ENCODE data around the gene THSD8.

Gene THSD8

DNA sequence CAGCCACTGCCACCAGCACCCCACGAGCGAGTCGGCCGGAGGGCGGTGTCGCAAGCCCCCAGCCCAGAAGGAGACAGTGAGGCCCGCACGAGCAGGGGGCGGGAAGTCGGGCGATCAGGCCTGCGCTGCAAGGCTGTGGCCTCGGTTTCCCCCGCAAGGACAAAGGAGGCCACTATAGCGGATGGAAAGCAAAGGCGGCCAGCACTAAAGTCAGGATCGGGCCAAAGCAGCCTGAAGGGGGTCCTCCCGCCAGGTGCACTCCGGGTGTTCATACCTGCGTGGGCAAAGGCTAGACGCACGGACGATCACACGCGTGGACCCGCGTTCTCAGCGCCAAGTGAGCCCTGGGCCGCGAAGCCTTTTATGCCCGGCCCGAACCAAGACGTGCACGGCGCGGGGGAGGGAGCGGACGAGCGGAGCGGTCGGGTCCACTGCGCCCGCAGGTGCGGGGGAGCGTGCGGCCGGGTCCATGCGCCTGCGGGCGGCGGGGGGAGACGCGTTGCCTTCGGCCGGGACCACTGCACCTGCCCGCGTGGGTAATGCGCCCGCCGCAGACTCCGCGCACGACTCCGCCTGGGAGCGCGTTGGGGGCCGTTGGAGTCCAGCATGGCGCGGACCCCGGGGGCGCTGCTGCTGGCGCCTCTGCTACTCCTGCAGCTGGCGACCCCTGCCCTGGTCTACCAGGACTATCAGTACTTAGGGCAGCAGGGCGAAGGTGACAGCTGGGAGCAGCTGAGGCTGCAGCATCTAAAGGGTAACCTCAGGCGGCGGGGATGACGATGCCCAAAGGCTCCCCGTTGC, at the start of gene THSD8, which contains the start of gene PRDX2:
Gene THSD8 (plus strand): TSS at position 604 of the 801 bp plus-strand sequence. CDS start 3 bp downstream, at position 607.
Gene PRDX2 (minus strand): TSS at position 335 of the 801 bp plus-strand sequence. CDS start 539 bp downstream, outside the sequence.
- peak; percentile 89 for DNase-seq

DNA sequence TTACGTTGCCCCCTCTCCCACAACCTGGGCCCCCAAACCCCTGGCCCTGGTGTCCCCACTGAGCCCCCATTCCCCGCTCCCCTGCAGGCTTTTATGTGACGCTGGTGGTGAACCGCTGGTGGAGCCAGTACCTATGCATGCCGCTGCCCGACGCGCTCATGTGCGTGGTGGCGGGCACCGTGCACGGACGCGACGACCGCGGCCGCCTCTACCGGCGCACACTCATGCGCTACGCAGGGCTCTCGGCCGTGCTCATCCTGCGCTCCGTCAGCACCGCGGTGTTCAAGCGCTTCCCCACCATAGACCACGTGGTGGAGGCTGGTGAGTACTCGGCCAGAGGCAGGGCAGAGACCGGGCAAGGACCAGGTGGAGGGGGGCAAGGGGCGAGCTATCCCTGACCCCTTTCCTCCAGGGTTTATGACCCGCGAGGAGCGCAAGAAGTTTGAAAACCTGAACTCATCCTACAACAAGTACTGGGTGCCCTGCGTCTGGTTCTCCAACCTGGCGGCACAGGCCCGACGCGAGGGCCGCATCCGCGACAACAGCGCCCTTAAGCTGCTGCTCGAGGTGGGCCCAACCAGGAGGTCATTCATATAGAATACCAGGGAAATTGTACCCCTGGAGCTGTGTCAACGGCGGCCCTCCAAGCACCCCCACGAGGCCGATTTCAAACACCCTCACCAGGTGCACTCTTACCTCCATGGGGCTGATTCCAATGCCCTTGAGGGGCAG, 47.2 kb upstream of the THSD8 start:
- no peak for DNase-seq

DNA sequence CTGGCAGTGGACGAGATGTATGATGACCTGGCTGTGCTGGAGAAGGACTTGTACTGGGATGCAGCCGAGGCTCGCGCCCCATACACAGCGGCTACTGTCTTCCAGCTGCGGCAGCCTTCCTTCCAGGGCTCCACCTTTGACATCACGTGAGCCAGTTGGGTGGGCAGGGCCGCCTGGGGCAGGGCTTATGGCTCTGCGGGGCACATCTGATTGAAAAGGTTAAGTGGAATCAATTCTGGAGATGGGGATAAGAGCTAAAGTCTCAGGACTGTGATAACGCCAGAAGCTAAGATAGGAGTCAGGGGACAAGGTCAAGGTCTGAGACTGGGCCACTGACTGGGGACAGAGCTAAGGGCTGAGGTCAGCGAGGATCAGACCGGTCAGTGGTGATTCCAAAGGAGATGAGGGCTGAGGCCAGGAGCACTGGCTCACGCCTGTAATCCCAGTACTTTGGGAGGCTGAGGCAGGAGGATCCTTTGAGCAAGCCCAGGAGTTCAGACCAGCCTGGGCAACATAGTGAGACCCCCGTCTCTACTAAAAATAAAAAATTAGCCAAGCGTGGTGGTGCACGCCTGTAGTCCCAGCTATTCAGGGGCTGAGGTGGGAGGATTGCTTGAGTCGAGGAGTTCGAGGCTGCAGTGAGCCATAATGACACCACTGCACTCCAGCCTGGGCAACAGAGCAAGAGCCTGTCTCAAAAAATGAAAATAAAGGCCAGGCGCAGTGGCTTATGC, 45.6 kb upstream of the THSD8 start:
- DNase-seq: no peak

DNA sequence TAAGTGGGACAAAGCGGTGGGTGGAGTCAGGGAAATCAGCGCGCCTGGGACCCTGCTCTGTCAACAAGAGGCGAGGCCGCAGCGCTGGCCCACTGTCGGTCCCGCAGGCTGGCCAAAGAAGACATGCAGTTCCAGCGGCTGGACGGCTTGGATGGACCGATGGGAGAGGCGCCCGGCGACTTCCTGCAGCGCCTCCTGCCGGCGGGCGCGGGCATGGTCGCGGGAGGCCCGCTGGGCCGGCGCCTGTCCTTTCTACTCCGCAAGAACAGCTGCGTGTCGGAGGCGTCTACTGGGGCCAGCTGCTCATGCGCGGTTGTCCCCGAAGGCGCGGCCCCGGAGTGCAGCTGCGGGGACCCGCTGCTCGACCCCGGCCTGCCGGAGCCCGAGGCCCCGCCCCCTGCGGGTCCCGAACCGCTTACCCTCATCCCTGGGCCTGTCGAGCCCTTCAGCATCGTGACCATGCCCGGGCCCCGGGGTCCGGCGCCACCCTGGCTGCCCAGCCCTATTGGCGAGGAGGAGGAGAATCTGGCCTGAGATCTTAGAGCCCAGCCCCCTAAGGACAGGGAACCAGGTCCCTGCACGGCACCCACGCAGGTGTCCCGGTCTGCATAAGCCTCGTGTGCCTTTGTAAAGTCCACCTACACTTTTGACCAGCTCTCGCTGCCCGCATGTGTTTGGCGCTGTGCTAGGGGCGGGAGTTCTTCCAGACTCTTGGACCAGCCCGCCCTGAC, 44.2 kb upstream of the THSD8 start:
- DNase-seq: peak; percentile 75

DNA sequence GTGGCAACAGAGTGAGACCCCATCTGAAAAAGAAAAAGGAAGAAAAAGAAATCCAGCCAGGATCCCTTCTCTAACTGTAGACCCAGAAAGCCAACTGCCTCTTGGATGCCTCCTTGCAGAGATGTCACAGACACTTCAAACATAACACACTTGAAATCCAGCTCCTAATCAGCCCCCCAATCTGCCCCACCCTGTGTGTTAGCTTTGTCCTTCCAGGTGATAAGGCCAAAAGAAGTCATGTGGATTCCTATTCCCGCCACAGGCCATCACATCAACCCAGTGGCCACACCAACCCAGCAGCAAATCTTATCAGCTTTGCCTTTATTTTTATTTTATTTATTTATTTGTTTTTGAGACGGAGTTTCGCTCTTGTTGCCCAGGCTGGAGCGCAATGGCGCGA, 42.2 kb upstream of the THSD8 start:
- DNase-seq: no peak

DNA sequence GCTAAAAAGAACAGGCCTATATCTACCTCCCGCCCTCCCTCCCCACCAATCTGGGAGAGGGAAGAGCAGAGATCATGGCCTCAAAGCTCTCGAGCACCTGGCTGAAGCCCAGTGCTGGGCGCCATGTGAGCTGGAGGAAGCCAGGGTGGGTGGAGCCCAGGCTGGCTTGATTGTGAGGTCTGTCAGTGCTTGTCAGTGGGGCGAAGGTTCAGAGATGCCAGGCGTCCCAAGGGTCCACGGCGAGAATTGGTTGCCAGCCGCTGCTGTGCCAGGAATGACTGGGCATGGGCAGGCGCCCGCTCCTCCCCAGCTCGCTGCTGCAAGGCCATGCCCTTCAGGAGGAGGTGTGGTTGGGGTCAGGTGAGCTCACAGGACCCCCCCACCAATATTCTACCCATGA, 38.8 kb upstream of the THSD8 start:
- DNase-seq: no peak

DNA sequence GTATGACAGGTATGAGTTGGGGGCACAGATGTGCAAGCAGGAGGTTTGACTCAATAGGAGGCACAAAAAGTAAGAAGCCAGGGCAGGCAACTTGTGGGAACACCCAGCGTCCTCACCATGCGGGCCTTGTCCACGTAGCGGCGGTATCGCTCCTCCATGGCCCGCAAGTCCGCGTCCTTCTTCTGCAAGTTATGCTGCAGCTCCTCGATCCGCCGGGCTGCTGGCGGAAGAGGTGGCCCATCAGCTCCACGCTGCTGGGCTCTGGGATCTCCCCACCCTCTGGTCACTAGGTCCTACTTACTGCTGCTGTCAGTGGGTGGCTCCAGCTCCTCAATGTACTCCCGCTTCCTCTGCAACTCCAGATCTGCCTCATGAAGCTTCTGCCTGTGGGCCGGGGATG, 37.2 kb upstream of the THSD8 start:
- no peak for DNase-seq

DNA sequence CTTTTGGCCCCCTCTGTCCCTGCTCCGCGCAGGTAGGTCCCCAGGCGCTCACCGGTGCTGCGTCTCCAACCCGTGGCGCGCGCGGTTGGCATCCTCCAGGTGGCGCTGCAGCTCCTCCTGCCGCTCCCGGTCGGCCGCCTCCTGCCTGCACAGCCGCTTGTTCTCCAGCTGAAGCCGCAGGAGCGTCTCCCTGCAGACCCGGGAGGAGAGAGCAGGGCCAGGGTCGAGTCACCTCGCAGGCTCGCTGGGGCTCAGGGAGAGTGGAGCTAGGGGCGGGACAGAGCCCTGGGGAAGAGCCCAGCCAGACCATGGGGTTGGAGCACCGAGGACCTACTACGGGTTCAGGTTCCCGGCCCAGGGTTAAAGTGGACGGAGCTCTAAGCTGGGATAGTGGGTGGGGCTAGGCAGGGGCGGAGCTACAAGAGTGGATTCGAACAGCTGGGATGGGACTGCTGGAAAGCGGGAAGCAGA, 35.8 kb upstream of the THSD8 start:
- peak; percentile 77 for DNase-seq

DNA sequence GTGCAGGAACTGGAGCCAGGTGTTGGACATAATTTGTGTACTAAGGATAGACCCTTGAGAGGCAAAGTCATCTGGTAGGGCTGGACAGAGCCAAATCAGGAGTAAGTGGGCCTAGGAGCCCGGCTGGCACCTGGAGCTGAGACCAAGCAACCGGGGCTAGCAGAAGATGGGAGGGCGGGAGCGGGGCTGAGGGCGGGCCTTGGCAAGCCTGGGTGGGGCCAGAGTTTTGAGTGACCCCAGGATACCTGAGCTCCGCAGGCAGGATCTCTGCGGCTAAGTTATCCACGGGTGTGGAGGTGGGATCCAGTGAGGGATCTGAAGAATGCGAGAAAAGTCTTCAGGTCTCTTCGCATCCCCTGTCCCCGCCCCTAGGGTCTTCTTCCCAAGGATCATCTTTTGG, 34.7 kb upstream of the THSD8 start:
- no peak for DNase-seq

DNA sequence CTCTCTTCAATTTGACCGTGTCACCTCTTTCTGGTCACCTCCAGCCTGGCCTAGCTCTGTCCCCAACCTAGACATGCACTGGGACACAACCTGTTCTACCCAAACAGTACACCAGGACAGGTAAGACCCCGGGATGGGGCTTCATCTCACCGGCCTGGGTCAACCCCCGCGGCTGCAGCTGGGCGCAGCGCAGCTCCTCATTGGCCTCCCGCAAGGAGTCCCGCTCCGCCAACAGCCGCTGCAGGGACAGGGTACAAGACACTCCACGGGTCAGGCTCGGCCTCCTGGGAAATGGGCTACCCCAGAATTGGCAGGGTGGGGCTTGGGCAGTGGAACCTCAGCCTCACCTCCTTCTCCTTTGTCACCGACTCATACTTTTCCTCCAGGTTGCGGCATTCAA, 34.2 kb upstream of the THSD8 start:
- DNase-seq: no peak

DNA sequence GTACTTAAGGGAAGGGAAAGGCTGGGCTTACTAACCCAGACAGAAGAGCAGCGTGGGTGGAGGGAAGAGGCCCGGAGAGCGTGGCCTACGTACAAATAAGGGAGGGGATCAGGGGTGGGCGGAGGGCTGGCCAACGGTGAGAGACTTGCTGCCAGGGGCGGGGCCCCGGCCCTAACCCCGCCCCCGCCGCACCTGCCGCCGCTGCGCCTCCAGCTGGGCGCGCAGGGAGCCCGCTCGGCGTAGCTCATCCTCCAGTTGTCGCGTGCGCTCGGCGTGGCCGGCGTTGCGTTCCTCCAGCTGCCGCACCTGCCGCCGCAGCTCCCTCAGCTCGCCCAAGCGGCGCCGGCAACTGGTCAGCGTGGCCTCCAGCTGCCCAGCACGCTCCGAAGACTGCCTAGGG, 32.2 kb upstream of the THSD8 start:
- peak; percentile 72 for DNase-seq

DNA sequence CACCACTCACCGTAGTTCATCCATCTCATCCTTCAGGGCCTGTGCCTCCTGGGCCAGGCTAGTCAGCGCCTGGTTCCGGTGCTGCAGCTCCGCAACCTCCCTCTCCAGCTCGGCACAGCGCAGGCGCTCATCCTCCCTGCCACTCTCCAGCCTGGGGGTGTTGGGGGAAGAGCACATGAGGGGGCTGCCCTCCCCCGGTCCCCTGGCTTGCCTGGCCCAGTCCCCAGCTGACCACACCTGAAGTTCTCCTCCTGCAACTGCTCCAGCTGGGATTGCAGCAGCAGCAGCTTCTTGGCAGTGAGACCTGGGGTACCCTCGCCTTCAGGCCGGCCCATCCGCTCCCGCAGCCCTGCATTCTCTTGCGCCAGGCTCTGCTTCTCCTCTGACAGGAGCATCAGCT, 30.9 kb upstream of the THSD8 start:
- no peak for DNase-seq

DNA sequence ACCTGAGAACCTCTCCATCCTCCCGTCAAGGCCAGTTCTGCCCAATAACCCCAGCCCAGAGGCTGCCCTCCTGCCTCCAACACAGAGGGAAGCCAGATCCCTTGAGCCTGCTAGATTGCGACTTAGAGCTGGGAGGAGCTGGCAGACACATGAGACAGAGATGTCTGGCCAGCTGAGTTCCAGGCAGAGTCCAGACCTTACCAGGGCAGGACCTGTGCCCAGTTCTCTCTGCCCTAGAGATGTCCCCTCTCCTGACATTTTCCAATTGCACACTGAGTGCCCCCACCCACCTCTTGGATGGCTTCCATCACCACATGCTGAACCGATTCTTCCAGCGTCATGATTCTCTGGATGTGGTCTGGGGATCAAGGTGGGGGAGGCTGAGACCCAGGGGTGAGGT, 29.5 kb upstream of the THSD8 start:
- DNase-seq: no peak

DNA sequence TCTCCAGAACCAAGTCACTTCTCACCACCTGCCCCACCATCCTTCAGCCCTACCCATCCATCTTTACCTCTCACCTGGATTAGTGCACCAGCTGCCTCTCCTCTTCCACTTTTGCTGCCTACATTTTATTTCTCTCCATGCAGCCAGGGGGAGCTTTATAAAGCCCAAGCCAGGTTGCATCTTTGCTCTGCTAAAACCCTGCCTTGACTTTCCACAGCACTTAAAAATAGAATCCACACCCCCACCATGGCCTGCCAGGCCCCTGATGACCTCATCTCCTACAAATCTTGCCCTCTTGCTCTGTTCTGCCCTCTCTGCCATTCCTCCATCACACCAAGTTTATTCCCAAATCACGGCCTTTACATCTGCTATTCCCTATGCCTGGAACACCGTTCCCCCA, 28.3 kb upstream of the THSD8 start:
- no peak for DNase-seq

DNA sequence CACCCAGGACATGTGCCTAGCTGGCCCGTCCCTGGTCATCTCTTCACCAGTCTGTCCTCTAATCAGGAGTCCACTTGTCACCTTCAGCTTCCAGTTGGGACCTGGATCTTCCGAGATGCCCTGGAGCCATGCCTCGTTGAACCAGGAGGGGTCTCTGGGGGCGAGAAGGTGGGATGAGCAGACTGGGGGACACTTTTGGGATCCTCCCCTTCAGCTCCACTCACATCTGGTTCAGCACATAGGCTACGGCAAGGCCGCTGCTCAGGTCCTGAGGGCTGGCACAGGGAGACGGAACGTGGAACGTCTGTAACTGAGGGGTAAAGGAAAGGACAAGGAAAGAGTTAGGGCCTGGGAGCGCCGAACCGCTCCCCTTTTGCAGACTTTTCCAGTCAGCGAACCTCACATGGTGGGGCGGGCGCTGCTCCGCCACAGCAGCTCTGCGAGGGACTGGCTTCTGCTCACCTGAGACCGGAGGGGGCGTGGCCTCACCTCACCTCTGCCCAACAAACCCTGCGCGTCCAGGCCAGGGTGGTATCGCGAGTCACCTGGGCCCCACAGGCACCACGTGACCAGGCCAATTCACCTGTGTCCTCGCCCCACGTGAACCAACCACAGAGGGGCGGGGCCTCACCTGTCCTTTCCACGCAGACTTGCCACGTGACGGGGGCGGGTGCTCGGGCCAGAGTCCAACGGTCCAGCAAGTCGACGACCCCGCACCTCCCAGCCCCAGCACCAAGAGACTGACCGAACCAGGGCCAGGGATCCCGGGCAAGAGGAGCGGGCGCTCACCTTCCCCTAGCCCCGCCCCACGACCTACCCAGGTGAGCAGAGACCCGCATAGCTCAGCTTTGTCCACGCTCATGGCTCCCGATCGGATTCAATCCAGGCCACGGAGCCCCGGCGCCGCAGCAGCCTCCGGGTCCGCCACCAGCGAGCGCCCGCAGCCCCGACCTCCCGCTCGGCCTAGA, 27.0 kb upstream of the THSD8 start, which contains the start of gene HOOK2:
Gene HOOK2 (minus strand): TSS at position 965 of the 968 bp plus-strand sequence. CDS start 103 bp downstream, at position 862.
- peak; percentile 14 for DNase-seq

DNA sequence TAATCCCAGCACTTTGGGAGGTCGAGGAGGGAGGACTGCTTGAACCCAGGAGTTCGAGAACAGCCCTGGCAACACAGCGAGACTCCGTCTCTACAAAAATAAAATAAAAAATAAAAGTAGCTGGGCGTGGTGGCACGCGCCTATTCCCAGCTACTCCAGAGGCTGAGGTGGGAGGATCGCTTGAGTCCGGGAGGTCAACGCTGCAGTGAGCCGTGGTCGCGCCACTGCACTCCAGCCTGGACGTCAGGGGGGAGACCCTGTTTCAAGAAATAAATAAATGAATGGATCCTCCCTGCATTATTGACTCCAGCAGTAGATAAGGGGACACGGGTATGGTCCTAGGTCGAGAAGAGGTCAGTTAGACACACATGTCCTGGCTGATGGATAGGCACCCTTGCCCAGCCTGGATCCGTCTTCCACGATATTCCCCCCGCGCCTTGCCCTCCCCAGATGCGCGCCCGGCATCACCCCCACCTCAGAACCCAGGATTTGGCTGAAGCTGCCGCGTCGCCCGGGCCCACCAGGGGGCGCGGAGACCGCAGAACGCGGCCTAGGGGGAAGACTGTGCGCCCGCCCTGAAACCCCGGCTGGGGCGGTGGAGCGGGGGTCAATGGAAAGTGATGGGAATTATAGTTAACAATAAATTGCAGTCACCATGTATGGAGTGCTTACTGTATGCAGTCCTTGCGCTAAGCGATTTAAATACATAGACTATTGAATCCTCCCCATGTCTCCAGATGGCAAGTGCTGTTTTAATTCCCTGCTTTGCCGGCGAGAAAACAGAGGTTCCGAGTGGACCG, 24.5 kb upstream of the THSD8 start:
- DNase-seq: peak; percentile 91

DNA sequence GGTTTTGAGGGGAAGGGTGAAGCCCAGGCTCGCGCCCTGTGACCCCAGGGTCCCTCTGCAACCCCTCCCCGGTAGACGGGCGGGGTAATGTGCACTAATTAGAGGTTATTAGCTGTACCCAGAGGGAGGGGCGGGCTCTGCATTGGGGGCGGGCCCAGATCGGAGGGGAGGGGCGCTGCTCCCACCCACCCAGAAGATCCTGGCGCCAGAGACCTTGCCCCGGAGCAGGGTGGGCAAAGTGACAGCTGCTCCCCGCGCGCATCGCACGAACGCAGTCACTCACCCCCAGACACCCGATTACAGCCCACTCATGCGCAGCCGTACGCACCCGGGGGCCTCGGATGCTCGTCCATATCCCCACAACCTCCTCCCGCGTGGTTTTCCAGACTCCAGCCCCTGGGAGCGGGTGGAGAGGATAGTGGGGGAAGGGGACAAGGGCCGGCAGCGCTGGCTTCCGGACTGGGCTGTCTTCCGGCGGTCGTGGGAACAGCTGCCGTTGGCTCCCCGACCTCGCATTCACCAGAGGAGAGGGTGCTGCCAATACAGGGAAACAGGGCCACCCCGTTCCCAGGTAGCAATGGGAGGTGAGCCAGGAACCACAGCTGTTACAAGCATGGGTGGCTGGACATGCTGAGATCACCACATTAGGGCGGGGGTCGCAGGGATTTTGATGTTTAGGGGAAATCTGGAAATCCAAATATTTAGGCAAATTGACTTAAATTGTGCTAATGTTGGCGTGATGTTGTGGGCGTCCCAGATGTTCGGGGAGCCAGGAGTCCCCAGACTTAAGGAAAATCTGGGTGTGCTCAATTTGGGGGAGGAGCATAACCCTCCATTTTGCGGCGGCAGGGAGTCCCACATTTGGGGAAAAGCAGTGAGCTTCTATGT, 23.6 kb upstream of the THSD8 start:
- peak; percentile 72 for DNase-seq

DNA sequence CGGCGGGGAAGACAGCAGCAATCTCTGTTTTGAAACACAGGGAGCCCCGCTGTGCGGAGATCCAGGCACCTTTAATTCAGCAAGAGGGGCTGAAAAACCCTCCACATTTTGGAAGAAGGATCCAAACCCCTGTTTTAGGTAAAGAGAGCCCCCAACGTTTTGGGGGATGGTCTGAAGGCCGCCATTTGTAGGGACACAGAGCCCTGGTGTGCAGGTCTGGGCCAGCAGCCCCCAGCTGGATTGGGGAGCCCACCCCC, 23.0 kb upstream of the THSD8 start:
- no peak for DNase-seq

DNA sequence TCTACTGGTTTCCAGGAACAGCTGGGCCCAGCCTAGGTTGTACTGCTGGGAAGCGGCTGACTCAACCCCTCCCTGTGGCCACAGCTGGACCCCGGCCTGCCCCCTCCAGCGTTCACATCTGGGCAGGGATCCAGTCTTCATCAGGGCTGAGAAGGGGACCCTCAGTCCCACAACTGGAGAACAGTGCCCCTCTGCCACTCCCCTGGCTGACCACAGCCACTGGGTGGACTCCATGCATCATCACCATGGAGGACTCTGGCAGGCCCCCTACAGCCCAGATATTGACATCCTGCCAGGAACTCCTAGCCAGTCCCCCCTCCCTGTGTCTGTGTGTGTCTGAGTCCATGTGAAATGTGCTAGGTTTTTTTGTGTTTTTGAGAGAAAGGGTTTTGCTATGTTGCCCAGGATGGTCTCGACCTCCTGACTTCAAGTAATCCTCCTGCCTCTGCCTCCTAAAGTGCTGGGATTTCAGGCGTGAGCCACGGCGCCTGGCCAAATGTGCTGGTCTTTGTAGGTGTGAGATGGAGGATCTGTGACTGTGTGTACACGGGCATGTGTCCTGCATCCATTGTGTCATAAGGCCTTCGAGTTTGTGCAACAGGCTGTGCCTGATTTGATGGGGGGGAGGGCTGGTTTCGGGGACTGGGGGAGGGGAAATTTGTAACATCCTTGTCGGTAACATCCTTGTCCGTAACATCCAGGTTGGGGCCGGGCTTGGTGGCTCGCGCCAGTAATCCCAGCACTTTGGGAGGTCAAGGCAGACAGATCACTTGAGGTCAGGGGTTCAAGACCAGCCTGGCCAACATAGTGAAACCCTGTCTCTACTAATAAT, 22.5 kb upstream of the THSD8 start:
- peak; percentile 31 for DNase-seq

Data from activated CD4-positive, alpha-beta T cell treated with anti-CD3 and anti-CD28 coated beads, Interleukin-2, Interleukin-6, amounts not matched to agents 100 ng/mL and 50 ng/mL, durations not matched to agents 16 hours and 8 hours (primary cell).